Inferior parietal cortex (tissue), 1 donor: ENCODE measurements around the gene PTPRC.

ENCODE experiments used
- DNase-seq: peaks from one replicate; pipeline ENCODE4 v3.0.0-alpha.2; 2016; ENCODE audit errors: extremely low spot score

The PTPRC gene

GRCh38 chr1:198674009-198674408 is 35.2 kb downstream of the PTPRC start:
- DNase-seq = no peak

GRCh38 chr1:198676253-198676652 is 37.4 kb downstream of the PTPRC start:
- DNase-seq = no peak

- DNase-seq = no peak
Measured at GRCh38 chr1:198677027-198677426, 38.2 kb downstream of the PTPRC start.

GRCh38 chr1:198677871-198678270 is 39.0 kb downstream of the PTPRC start:
- no peak for DNase-seq

- DNase-seq = no peak
Measured at GRCh38 chr1:198678301-198678836, 39.5 kb downstream of the PTPRC start.

GRCh38 chr1:198678901-198679329 is 40.1 kb downstream of the PTPRC start:
- DNase-seq = no peak

- DNase-seq = no peak
Measured at GRCh38 chr1:198679535-198680173, 40.8 kb downstream of the PTPRC start.

GRCh38 chr1:198680174-198680875 is 41.5 kb downstream of the PTPRC start:
- no peak for DNase-seq

GRCh38 chr1:198681252-198681651 is 42.4 kb downstream of the PTPRC start:
- DNase-seq = no peak

GRCh38 chr1:198681831-198682759 is 43.3 kb downstream of the PTPRC start:
- peak; percentile 69 for DNase-seq

GRCh38 chr1:198682850-198683249 is 44.0 kb downstream of the PTPRC start:
- no peak for DNase-seq

- no peak for DNase-seq
Measured at GRCh38 chr1:198683449-198683848, 44.6 kb downstream of the PTPRC start.

- DNase-seq = peak; percentile 54
Measured at GRCh38 chr1:198686069-198686728, 47.4 kb downstream of the PTPRC start.

GRCh38 chr1:198687429-198687828 is 48.6 kb downstream of the PTPRC start:
- DNase-seq = no peak

GRCh38 chr1:198691063-198691462 is 52.2 kb downstream of the PTPRC start:
- DNase-seq = no peak

GRCh38 chr1:198693321-198693720 is 54.5 kb downstream of the PTPRC start:
- DNase-seq = no peak

- no peak for DNase-seq
Measured at GRCh38 chr1:198694542-198694941, 55.7 kb downstream of the PTPRC start.

GRCh38 chr1:198696211-198696610 is 57.4 kb downstream of the PTPRC start:
- DNase-seq = no peak

GRCh38 chr1:198699167-198700015 is 60.6 kb downstream of the PTPRC start:
- peak; percentile 28 for DNase-seq

GRCh38 chr1:198700016-198700392 is 61.2 kb downstream of the PTPRC start:
- DNase-seq = no peak

- no peak for DNase-seq
Measured at GRCh38 chr1:198700396-198700795, 61.6 kb downstream of the PTPRC start.
